ENCODE measurements around the gene DUSP16.
"Not testable (repeated sequence)": the region's sequence is repeated elsewhere in the genome, so short reads cannot be mapped to it uniquely, and the experiment has no call there.

The DUSP16 gene

GRCh38 chr12:12524128-12524527, 38.5 kb downstream of the DUSP16 start:
- FAIRE-seq, result peak; percentile 12
- DNase-seq (ENCODE audit: extremely low spot score, insufficient read length, low read depth), result no peak

- DNase-seq (ENCODE audit: extremely low spot score, insufficient read length, low read depth) (no peak), FAIRE-seq (no peak)
Observed at GRCh38 chr12:12523229-12523628, 39.4 kb downstream of the DUSP16 start.

- not testable (repeated sequence) for DNase-seq (ENCODE audit: extremely low spot score, insufficient read length, low read depth); FAIRE-seq
Observed at GRCh38 chr12:12522657-12523056, 40.0 kb downstream of the DUSP16 start.

- no peak for DNase-seq (ENCODE audit: extremely low spot score, insufficient read length, low read depth)
Observed at GRCh38 chr12:12521888-12522287, 40.8 kb downstream of the DUSP16 start.

GRCh38 chr12:12521044-12521485, 41.6 kb downstream of the DUSP16 start:
- DNase-seq (ENCODE audit: extremely low spot score, insufficient read length, low read depth) (no peak), FAIRE-seq (no peak)

More at GRCh38 chr12:12521888-12522287, 40.8 kb downstream of the DUSP16 start:
- no peak for FAIRE-seq

- DNase-seq (ENCODE audit: extremely low spot score, insufficient read length, low read depth) (no peak), FAIRE-seq (peak; percentile 12)
Observed at GRCh38 chr12:12520273-12520672, 42.4 kb downstream of the DUSP16 start.

- DNase-seq (ENCODE audit: extremely low spot score, insufficient read length, low read depth), result no peak
- peak; percentile 42 for FAIRE-seq
Observed at GRCh38 chr12:12519354-12519998, 43.2 kb downstream of the DUSP16 start.

GRCh38 chr12:12518919-12519318, 43.7 kb downstream of the DUSP16 start:
- DNase-seq (ENCODE audit: extremely low spot score, insufficient read length, low read depth) (no peak), FAIRE-seq (no peak)

- no peak for DNase-seq (ENCODE audit: extremely low spot score, insufficient read length, low read depth)
- no peak for FAIRE-seq
Observed at GRCh38 chr12:12518464-12518845, 44.2 kb downstream of the DUSP16 start.

GRCh38 chr12:12513416-12514006, 49.2 kb downstream of the DUSP16 start:
- FAIRE-seq, result no peak

GRCh38 chr12:12511895-12512711, 50.6 kb downstream of the DUSP16 start:
- DNase-seq (ENCODE audit: extremely low spot score, insufficient read length, low read depth) (no peak), FAIRE-seq (peak; percentile 55)

More at GRCh38 chr12:12513416-12514006, 49.2 kb downstream of the DUSP16 start:
- DNase-seq (ENCODE audit: extremely low spot score, insufficient read length, low read depth), result no peak

GRCh38 chr12:12511021-12511783, 51.5 kb downstream of the DUSP16 start:
- FAIRE-seq, result no peak
- DNase-seq (ENCODE audit: extremely low spot score, insufficient read length, low read depth), result no peak

GRCh38 chr12:12510551-12510950, 52.1 kb downstream of the DUSP16 start:
- no peak for DNase-seq (ENCODE audit: extremely low spot score, insufficient read length, low read depth)
- FAIRE-seq, result no peak

GRCh38 chr12:12510141-12510540, 52.5 kb downstream of the DUSP16 start:
- FAIRE-seq (no peak), DNase-seq (ENCODE audit: extremely low spot score, insufficient read length, low read depth) (no peak)

- FAIRE-seq, result no peak
- no peak for DNase-seq (ENCODE audit: extremely low spot score, insufficient read length, low read depth)
Observed at GRCh38 chr12:12508612-12509011, 54.1 kb downstream of the DUSP16 start.

GRCh38 chr12:12507121-12507520, 55.5 kb downstream of the DUSP16 start:
- FAIRE-seq (no peak), DNase-seq (ENCODE audit: extremely low spot score, insufficient read length, low read depth) (no peak)

- DNase-seq (ENCODE audit: extremely low spot score, insufficient read length, low read depth), result no peak
- FAIRE-seq, result peak; percentile 15
Observed at GRCh38 chr12:12506496-12506890, 56.2 kb downstream of the DUSP16 start.

GRCh38 chr12:12505544-12506495, 56.8 kb downstream of the DUSP16 start:
- FAIRE-seq, result peak; percentile 98
- DNase-seq (ENCODE audit: extremely low spot score, insufficient read length, low read depth), result peak; percentile 50
